ENCODE results near the gene TEX9. TPM values are rescaled to one million over a fixed set of nuclear protein-coding genes. Genes with fewer than 3 reads are reported as not detected.

TEX9 gene
- total and polyA plus RNA-seq, 2 of the 4 experiments (the other 2 are of a cell fraction) = 0.63 to 1.4 TPM

DNA sequence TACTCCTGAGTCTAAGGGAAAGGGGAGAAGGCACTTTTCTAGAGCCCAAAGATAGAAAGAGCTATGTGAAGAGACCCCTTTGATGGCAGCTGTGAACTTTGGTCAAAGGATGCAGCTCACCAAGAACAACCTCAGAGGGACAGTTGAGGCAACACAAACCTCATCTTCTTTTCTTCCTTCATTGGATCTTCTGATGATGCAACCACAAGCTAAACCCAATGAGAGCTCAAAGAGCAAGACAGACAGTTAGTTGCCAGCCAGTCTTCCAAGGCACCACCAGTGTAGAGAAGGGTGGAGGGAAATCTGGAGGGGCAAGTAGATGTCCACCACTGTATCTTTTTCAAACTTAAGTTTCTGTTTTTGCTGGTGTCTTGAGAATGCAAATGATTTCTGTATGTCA is 110.1 kb downstream of the TEX9 start:
- Histone ChIP-seq H2BK5ac (ENCODE audit: low read depth, low read length, poor library complexity, severe bottlenecking) (no peak overlapping the region), H4K5ac (ENCODE audit: low read depth, low read length) (no peak overlapping the region), H4K20me1 (ENCODE audit: insufficient read depth, low read length) (no peaks in the 10 kb centered on the region), H3K4me3 (ENCODE audit: insufficient read depth, low read depth, low read length) (no peak overlapping the region), H3K9me1 (ENCODE audit: insufficient read depth, low read length) (no peaks in the 10 kb centered on the region), H2BK20ac (ENCODE audit: low read depth, low read length) (no peak overlapping the region), H3K27me3 (ENCODE audit: control insufficient read depth, insufficient read depth, low read length) (peaks cover 11% of the 10 kb centered on the region), H3K4me1 (ENCODE audit: control insufficient read depth, insufficient read depth, low read length) (no peaks in the 10 kb centered on the region), H3K4ac (ENCODE audit: low read depth, low read length) (no peak overlapping the region), H2BK120ac (ENCODE audit: low read depth, low read length) (no peak overlapping the region), H3K79me1 (ENCODE audit: low read depth in 1 of 2, low read length in 2 of 2) (no peaks in the 10 kb centered on the region), H2BK15ac (ENCODE audit: low read depth, low read length) (no peak overlapping the region), H3K27ac (ENCODE audit: insufficient read depth, low read length) (no peak overlapping the region), H4K8ac (ENCODE audit: low read depth in 2 of 2, low read length in 2 of 2) (no peak overlapping the region), H3K9ac (ENCODE audit: low read depth, low read length) (no peak overlapping the region), H3K14ac (replicated peaks; ENCODE audit: low read depth, low read length) (no peak overlapping the region), H3K4me2 (ENCODE audit: low read depth, low read length) (no peak overlapping the region), H2AFZ (replicated peaks; ENCODE audit: low read length, poor library complexity) (no peak overlapping the region), H3K36me3 (ENCODE audit: control insufficient read depth, insufficient read depth, low read length) (no peaks in the 10 kb centered on the region), H4K91ac (ENCODE audit: insufficient read depth, low read depth, low read length) (no peak overlapping the region), H3K18ac (ENCODE audit: low read depth, low read length) (no peak overlapping the region), H3K9me3 (ENCODE audit: control insufficient read depth, insufficient read depth, low read length) (no peaks in the 10 kb centered on the region), H2AK9ac (replicated peaks; ENCODE audit: low read depth, low read length, poor library complexity) (no peak overlapping the region), H2AK5ac (ENCODE audit: low read depth, low read length) (no peak overlapping the region), H3K23ac (ENCODE audit: low read depth, low read length) (no peak overlapping the region), H3K56ac (ENCODE audit: extremely low read depth, insufficient read depth, low read length) (no peak overlapping the region)
- intact Hi-C loops (cut with micrococcal nuclease) = no loop called here
- dilution Hi-C loops (cut with HindIII; ENCODE audit: low sequenced_read_pairs, unreplicated experiment) = loop anchor here (25.0 kb wide), 2 partner anchors 662 to 787 kb away; no protein-coding TSS in a partner anchor
- no peak for DNase-seq
- TF ChIP-seq CEBPB (IDR thresholded peaks at IDR 0.05; ENCODE audit: low read depth, low read length) (0 out of 2 replicates have a peak, but pooled peaks have one; percentile 37), POLR2A (IDR thresholded peaks at IDR 0.05; ENCODE audit: low read depth, low read length) (no peak)
- CTCF ChIA-PET = interaction anchor here (1.5 kb wide), 1 partner anchor 16 kb away, joined by 5 read pairs; no protein-coding TSS in a partner anchor
- POLR2A ChIA-PET (ENCODE audit: unreplicated experiment) = no interaction called here
- in situ Hi-C loops (cut with MboI; ENCODE audit: low sequenced_read_pairs) = no loop called here
- BruUV-seq (replicated peaks) = no TSS peak
- no peak for ATAC-seq (ENCODE audit: low read depth)

Other genes starting within 250 kb of the TEX9 start
- 6.9 and 10.6 TPM in 2 replicates for gene RFX7, start 121.5 kb upstream of the TEX9 start, total RNA-seq (2012; rRNA removed)
- gene RFX7, start 121.5 kb upstream of the TEX9 start, polyA plus RNA-seq (2012; rRNA removed) = 4.1 and 4.3 TPM in 2 replicates
- 0.36 and 0.83 TPM in 2 replicates for gene MNS1, start 99.7 kb downstream of the TEX9 start, total RNA-seq (2012; rRNA removed)
- gene MNS1, start 99.7 kb downstream of the TEX9 start, polyA plus RNA-seq (2012; rRNA removed) = 0.62 and 0.84 TPM in 2 replicates